GM19099 (cell line): Measurements from ENCODE around the gene PPP1R9B.

Experiments used
- POLR2A ChIP-seq: IDR thresholded peaks from 3 replicates; pipeline ENCODE4 v1.6.1; 2011; ENCODE audit warnings: low read depth; ENCODE audit not compliant: insufficient read length; ENCODE audit errors: extremely low read depth

The PPP1R9B gene

GRCh38 chr17:50122945-50123344 lies 27.5 kb downstream of the PPP1R9B start:
- no peak for TF ChIP-seq POLR2A

GRCh38 chr17:50120475-50121253 lies 29.8 kb downstream of the PPP1R9B start:
- TF ChIP-seq POLR2A, result no peak

- no peak for TF ChIP-seq POLR2A
Measured at GRCh38 chr17:50118828-50119218, 31.7 kb downstream of the PPP1R9B start.

GRCh38 chr17:50118076-50118827 lies 32.2 kb downstream of the PPP1R9B start:
- TF ChIP-seq POLR2A, result no peak

- TF ChIP-seq POLR2A, result no peak
Measured at GRCh38 chr17:50117202-50118051, 33.0 kb downstream of the PPP1R9B start.

GRCh38 chr17:50115756-50116155 lies 34.7 kb downstream of the PPP1R9B start:
- TF ChIP-seq POLR2A, result no peak

- no peak for TF ChIP-seq POLR2A
Measured at GRCh38 chr17:50114849-50115357, 35.6 kb downstream of the PPP1R9B start.

- TF ChIP-seq POLR2A, result no peak
Measured at GRCh38 chr17:50114401-50114800, 36.1 kb downstream of the PPP1R9B start.

GRCh38 chr17:50113624-50114320 lies 36.7 kb downstream of the PPP1R9B start:
- TF ChIP-seq POLR2A, result no peak

- TF ChIP-seq POLR2A, result no peak
Measured at GRCh38 chr17:50112694-50113093, 37.8 kb downstream of the PPP1R9B start.

GRCh38 chr17:50111673-50112655 lies 38.5 kb downstream of the PPP1R9B start:
- TF ChIP-seq POLR2A, result no peak

GRCh38 chr17:50110591-50111349 lies 39.7 kb downstream of the PPP1R9B start:
- TF ChIP-seq POLR2A, result no peak

GRCh38 chr17:50109785-50110184 lies 40.7 kb downstream of the PPP1R9B start:
- TF ChIP-seq POLR2A, result no peak
